Neural cell (in vitro differentiated cells): ENCODE measurements around the gene DMAP1. TPM values are rescaled to one million over a fixed set of nuclear protein-coding genes. Genes with fewer than 3 reads are reported as not detected.

Experiments
- H2AFZ ChIP-seq: fragments of 200-600, 300-800 bp; sonication (generic), shearing (Covaris generic); 2 replicates; pipeline ENCODE4 v1.6.0; 2014; ENCODE audit warnings: low read depth, mild to moderate bottlenecking, antibody characterized with exemption, low read length, moderate library complexity
- H3F3A ChIP-seq: fragments of 200-600 bp; shearing (Covaris generic); 2 replicates; pipeline ENCODE4 v1.6.1; 2016; ENCODE audit warnings: mild to moderate bottlenecking, moderate library complexity, mixed read lengths, antibody characterized with exemption, low read length; ENCODE audit not compliant: insufficient read depth, poor library complexity, severe bottlenecking
- H3K27ac ChIP-seq: fragments of 200-600, 300-800 bp; sonication (generic), shearing (Covaris generic); 2 replicates; pipeline ENCODE4 v1.5.1; 2014; ENCODE audit warnings: mild to moderate bottlenecking, low read length, moderate library complexity
- H3K27me3 ChIP-seq: fragments of 300-800, 200-600 bp; sonication (generic), shearing (Covaris generic); 2 replicates; pipeline ENCODE4 v1.6.0; 2014; ENCODE audit warnings: mild to moderate bottlenecking, low read depth, low read length, moderate library complexity; ENCODE audit not compliant: insufficient read depth
- H3K36me3 ChIP-seq: fragments of 300-800, 200-600 bp; sonication (generic), shearing (Covaris generic); 2 replicates; pipeline ENCODE4 v1.5.1; 2014; ENCODE audit warnings: mild to moderate bottlenecking, antibody characterized with exemption, low read length, moderate library complexity; ENCODE audit not compliant: insufficient read depth
- H3K4me2 ChIP-seq: fragments of 300-800, 200-600 bp; sonication (generic), shearing (Covaris generic); 2 replicates; pipeline ENCODE4 v1.6.0; 2014; ENCODE audit warnings: mild to moderate bottlenecking, low read length
- H3K4me3 ChIP-seq: fragments of 300-800, 200-600 bp; sonication (generic), shearing (Covaris generic); 2 replicates; pipeline ENCODE4 v1.5.1; 2014; ENCODE audit warnings: mild to moderate bottlenecking, low read length, moderate library complexity
- H3K79me2 ChIP-seq: fragments of 200-600 bp; shearing (Covaris generic); replicated peaks from 2 replicates; pipeline ENCODE4 v1.6.0; 2014; ENCODE audit warnings: mild to moderate bottlenecking, low read length, moderate library complexity; ENCODE audit not compliant: insufficient read depth
- H3K9ac ChIP-seq: fragments of 300-800, 200-600 bp; sonication (generic), shearing (Covaris generic); 2 replicates; pipeline ENCODE4 v1.6.1; 2016; ENCODE audit warnings: mild to moderate bottlenecking, low read length, mixed read lengths
- H3K9me2 ChIP-seq: fragments of 200-600 bp; shearing (Covaris generic); 2 replicates; pipeline ENCODE4 v1.6.1; 2016; ENCODE audit warnings: mild to moderate bottlenecking, low read length, mixed read lengths; ENCODE audit not compliant: insufficient read depth
- H3K9me3 ChIP-seq: fragments of 200-600, 300-800 bp; sonication (generic), shearing (Covaris generic); 2 replicates; pipeline ENCODE4 v1.6.1; 2016; ENCODE audit warnings: mild to moderate bottlenecking, mixed run types, low read length, moderate library complexity, mixed read lengths
- H4K20me1 ChIP-seq: fragments of 200-600 bp; shearing (Covaris generic); 2 replicates; pipeline ENCODE4 v1.6.1; 2016; ENCODE audit warnings: mild to moderate bottlenecking, mixed run types; ENCODE audit not compliant: insufficient read depth
- EP300 ChIP-seq: fragments of 450-650 bp; conservative IDR thresholded peaks from 2 replicates; pipeline ENCODE4 v1.6.1; 2014; ENCODE audit warnings: antibody characterized with exemption, mild to moderate bottlenecking, moderate library complexity; ENCODE audit not compliant: poor library complexity, severe bottlenecking
- EZH2 ChIP-seq: fragments of 200-600, 300-800 bp; shearing (Covaris generic), sonication (generic); IDR thresholded peaks from 2 replicates; pipeline ENCODE4 v1.6.1; 2014; ENCODE audit warnings: antibody characterized with exemption, low read length, borderline replicate concordance, mild to moderate bottlenecking; ENCODE audit not compliant: insufficient read depth, poor library complexity, severe bottlenecking
- MXI1 ChIP-seq: fragments of 450-650 bp; conservative IDR thresholded peaks from 2 replicates; pipeline ENCODE4 v1.6.1; 2014; ENCODE audit warnings: antibody characterized with exemption, mild to moderate bottlenecking; ENCODE audit not compliant: poor library complexity, severe bottlenecking
- POLR2AphosphoS5 ChIP-seq: IDR thresholded peaks from 2 replicates; pipeline ENCODE4 v1.6.1; 2012
- RAD21 ChIP-seq: fragments of 450-650 bp; conservative IDR thresholded peaks from 2 replicates; pipeline ENCODE4 v1.6.1; 2014; ENCODE audit warnings: antibody characterized with exemption, mild to moderate bottlenecking, moderate library complexity
- SMC3 ChIP-seq: fragments of 450-650 bp; conservative IDR thresholded peaks from 2 replicates; pipeline ENCODE4 v1.6.1; 2014; ENCODE audit warnings: antibody characterized with exemption, mild to moderate bottlenecking, moderate library complexity; ENCODE audit not compliant: poor library complexity
- TAF1 ChIP-seq: IDR thresholded peaks from 2 replicates; pipeline ENCODE4 v1.6.1; 2012; ENCODE audit warnings: low read depth
- polyA plus RNA-seq: library from polyadenylated mRNA; depleted of rRNA; stranded (reverse); fragments of >200 nt; gene quantifications from 2 replicates; pipeline ENCODE4 v1.2.3, GENCODE V29; 2014
- TF ChIP-seq, protein P1 (sequence below): IDR thresholded peaks from 2 replicates; pipeline ENCODE4 v1.6.1; 2012; ENCODE audit warnings: borderline replicate concordance
- TF ChIP-seq, protein P2 (sequence below): fragments of 450-650 bp; IDR thresholded peaks from 2 replicates; pipeline ENCODE4 v1.5.1; 2014; ENCODE audit warnings: antibody characterized with exemption, mild to moderate bottlenecking, moderate library complexity; ENCODE audit not compliant: poor library complexity, severe bottlenecking

Gene DMAP1
- polyA plus RNA-seq, 1 donor from 2014 or later: 55.6 TPM

DNA sequence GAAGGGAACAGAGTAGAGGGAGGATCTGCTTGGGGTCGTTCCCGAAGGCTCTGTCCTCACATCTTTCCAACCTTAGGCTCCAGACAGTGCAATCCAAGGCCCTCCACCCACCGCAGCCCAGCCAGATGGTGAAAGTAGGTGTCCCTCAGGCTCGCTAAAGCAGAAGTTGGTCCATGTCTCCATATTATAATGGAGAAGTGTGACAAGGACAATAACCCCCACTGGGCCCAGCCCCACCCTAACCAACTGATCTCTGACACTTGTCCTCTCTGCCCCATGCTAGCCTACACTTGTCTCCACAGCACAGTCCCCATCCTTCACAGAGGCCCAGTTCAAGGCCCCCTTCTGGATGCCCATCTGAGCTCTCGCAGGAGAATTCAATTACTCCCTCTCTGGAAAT lies 48.7 kb downstream of the DMAP1 start:
- Histone ChIP-seq H3K4me3 (no peak overlapping the region), H3K27me3 (no peaks in the 10 kb centered on the region), H3K4me2 (no peak overlapping the region), H3K9me3 (no peaks in the 10 kb centered on the region), H2AFZ (no peak overlapping the region), H3K9me2 (no peaks in the 10 kb centered on the region), H3F3A (no peaks in the 10 kb centered on the region), H4K20me1 (no peaks in the 10 kb centered on the region), H3K36me3 (no peaks in the 10 kb centered on the region), H3K27ac (no peak overlapping the region), H3K79me2 (no peaks in the 10 kb centered on the region), H3K9ac (no peak overlapping the region)
- TF ChIP-seq MXI1 (no peak), TAF1 (no peak), POLR2AphosphoS5 (no peak), EP300 (no peak), EZH2 (no peak), SMC3 (no peak), RAD21 (no peak)
- TF ChIP-seq, protein P1, sequence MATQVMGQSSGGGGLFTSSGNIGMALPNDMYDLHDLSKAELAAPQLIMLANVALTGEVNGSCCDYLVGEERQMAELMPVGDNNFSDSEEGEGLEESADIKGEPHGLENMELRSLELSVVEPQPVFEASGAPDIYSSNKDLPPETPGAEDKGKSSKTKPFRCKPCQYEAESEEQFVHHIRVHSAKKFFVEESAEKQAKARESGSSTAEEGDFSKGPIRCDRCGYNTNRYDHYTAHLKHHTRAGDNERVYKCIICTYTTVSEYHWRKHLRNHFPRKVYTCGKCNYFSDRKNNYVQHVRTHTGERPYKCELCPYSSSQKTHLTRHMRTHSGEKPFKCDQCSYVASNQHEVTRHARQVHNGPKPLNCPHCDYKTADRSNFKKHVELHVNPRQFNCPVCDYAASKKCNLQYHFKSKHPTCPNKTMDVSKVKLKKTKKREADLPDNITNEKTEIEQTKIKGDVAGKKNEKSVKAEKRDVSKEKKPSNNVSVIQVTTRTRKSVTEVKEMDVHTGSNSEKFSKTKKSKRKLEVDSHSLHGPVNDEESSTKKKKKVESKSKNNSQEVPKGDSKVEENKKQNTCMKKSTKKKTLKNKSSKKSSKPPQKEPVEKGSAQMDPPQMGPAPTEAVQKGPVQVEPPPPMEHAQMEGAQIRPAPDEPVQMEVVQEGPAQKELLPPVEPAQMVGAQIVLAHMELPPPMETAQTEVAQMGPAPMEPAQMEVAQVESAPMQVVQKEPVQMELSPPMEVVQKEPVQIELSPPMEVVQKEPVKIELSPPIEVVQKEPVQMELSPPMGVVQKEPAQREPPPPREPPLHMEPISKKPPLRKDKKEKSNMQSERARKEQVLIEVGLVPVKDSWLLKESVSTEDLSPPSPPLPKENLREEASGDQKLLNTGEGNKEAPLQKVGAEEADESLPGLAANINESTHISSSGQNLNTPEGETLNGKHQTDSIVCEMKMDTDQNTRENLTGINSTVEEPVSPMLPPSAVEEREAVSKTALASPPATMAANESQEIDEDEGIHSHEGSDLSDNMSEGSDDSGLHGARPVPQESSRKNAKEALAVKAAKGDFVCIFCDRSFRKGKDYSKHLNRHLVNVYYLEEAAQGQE: no peak
- TF ChIP-seq, protein P2, sequence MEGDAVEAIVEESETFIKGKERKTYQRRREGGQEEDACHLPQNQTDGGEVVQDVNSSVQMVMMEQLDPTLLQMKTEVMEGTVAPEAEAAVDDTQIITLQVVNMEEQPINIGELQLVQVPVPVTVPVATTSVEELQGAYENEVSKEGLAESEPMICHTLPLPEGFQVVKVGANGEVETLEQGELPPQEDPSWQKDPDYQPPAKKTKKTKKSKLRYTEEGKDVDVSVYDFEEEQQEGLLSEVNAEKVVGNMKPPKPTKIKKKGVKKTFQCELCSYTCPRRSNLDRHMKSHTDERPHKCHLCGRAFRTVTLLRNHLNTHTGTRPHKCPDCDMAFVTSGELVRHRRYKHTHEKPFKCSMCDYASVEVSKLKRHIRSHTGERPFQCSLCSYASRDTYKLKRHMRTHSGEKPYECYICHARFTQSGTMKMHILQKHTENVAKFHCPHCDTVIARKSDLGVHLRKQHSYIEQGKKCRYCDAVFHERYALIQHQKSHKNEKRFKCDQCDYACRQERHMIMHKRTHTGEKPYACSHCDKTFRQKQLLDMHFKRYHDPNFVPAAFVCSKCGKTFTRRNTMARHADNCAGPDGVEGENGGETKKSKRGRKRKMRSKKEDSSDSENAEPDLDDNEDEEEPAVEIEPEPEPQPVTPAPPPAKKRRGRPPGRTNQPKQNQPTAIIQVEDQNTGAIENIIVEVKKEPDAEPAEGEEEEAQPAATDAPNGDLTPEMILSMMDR: no peak

DNA sequence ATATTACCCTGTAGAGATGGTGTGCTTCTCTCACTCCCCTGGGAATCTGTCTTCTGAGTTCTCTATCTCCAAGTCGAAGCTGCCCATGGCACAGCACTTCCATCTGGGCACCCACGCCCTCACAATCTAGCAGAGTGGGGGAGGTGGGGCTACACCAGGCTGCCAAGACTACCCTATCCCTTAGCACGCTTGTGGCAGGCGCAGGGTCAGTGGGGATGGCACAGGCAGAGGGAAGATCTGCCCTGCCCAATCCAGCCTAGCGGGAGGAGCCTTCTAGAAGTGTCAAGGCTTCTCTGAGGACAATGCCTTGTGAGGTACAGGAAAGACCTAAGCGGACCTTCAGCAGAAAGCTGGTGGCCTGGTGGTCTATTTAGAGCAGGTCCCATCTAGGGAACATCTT lies 49.1 kb downstream of the DMAP1 start:
- H3K4me3 ChIP-seq: no peak overlapping the region
- no peak overlapping the region for H3K9ac ChIP-seq
- H2AFZ ChIP-seq: no peak overlapping the region
- no peak overlapping the region for H3K4me2 ChIP-seq
- H3K36me3 ChIP-seq: no peaks in the 10 kb centered on the region
- H3K9me3 ChIP-seq: no peaks in the 10 kb centered on the region
- no peaks in the 10 kb centered on the region for H3F3A ChIP-seq
- no peak overlapping the region for H3K27ac ChIP-seq
- H4K20me1 ChIP-seq: no peaks in the 10 kb centered on the region
- TF ChIP-seq, protein P1: no peak
- TF ChIP-seq SMC3: no peak
- no peak for TF ChIP-seq TAF1
- TF ChIP-seq EP300: no peak
- TF ChIP-seq RAD21: no peak
- no peak for TF ChIP-seq MXI1
- no peak for TF ChIP-seq EZH2
- no peak for TF ChIP-seq POLR2AphosphoS5
- TF ChIP-seq, protein P2: no peak
- no peaks in the 10 kb centered on the region for H3K27me3 ChIP-seq
- no peaks in the 10 kb centered on the region for H3K79me2 ChIP-seq
- H3K9me2 ChIP-seq: no peaks in the 10 kb centered on the region
